Loucy (cell line): Measurements from ENCODE around the gene KDM3A.

Source experiments
- H2AFZ ChIP-seq: fragments of 200-600 bp; sonication (generic); 2 replicates; pipeline ENCODE4 v1.6.0; 2016; ENCODE audit warnings: antibody characterized with exemption, mild to moderate bottlenecking, low read length, moderate library complexity
- H3F3A ChIP-seq: fragments of 200-600 bp; 2 replicates; pipeline ENCODE4 v1.6.0; 2016; ENCODE audit warnings: antibody characterized with exemption, low read depth, mild to moderate bottlenecking
- H3K27me3 ChIP-seq: fragments of 200-600 bp; sonication (generic); 2 replicates; pipeline ENCODE4 v1.6.1; 2014; ENCODE audit warnings: low read length, mild to moderate bottlenecking; ENCODE audit not compliant: insufficient read depth, poor library complexity, severe bottlenecking
- H3K36me3 ChIP-seq: fragments of 200-600 bp; sonication (generic); 2 replicates; pipeline ENCODE4 v1.6.1; 2016; ENCODE audit warnings: low read length; ENCODE audit not compliant: insufficient read depth
- H3K4me1 ChIP-seq: fragments of 200-600 bp; sonication (generic); 2 replicates; pipeline ENCODE4 v1.5.1; 2014; ENCODE audit warnings: low read length, mild to moderate bottlenecking; ENCODE audit not compliant: insufficient read depth, poor library complexity, severe bottlenecking
- H3K4me2 ChIP-seq: fragments of 200-600 bp; sonication (generic); 2 replicates; pipeline ENCODE4 v1.6.0; 2014; ENCODE audit warnings: antibody characterized with exemption, low read length, low read depth, mild to moderate bottlenecking; ENCODE audit not compliant: poor library complexity, severe bottlenecking
- H3K4me3 ChIP-seq: fragments of 200-600 bp; sonication (generic); 2 replicates; pipeline ENCODE4 v1.5.1; 2014; ENCODE audit warnings: low read length, mild to moderate bottlenecking, mixed read lengths; ENCODE audit not compliant: poor library complexity, severe bottlenecking
- H3K79me2 ChIP-seq: fragments of 200-600 bp; sonication (generic); 2 replicates; pipeline ENCODE4 v1.6.1; 2014; ENCODE audit warnings: low read length; ENCODE audit not compliant: insufficient read depth
- H3K9ac ChIP-seq: fragments of 200-600 bp; sonication (generic); 2 replicates; pipeline ENCODE4 v1.6.0; 2014; ENCODE audit warnings: mild to moderate bottlenecking, low read depth, low read length, moderate library complexity; ENCODE audit not compliant: poor library complexity, severe bottlenecking
- H3K9me2 ChIP-seq: fragments of 200-600 bp; sonication (generic); replicated peaks from 2 replicates; pipeline ENCODE4 v1.6.1; 2016; ENCODE audit warnings: low read depth, low read length, mixed read lengths
- H3K9me3 ChIP-seq: fragments of 200-600 bp; sonication (generic); 2 replicates; pipeline ENCODE4 v1.6.1; 2014; ENCODE audit warnings: mild to moderate bottlenecking, antibody characterized with exemption, low read length, low read depth; ENCODE audit not compliant: insufficient read depth
- H4K20me1 ChIP-seq: fragments of 200-600 bp; sonication (generic); 2 replicates; pipeline ENCODE4 v1.6.0; 2014; ENCODE audit warnings: antibody characterized with exemption, low read length, mild to moderate bottlenecking; ENCODE audit not compliant: insufficient read depth, poor library complexity, severe bottlenecking
- EZH2phosphoT487 ChIP-seq: fragments of 200-600 bp; IDR thresholded peaks from 2 replicates; pipeline ENCODE4 v1.6.1; 2018; ENCODE audit warnings: antibody characterized with exemption, mild to moderate bottlenecking, moderate library complexity, borderline replicate concordance
- TF ChIP-seq, protein P1 (sequence below): fragments of 200-600 bp; sonication (generic); conservative IDR thresholded peaks from 2 replicates; pipeline ENCODE4 v1.5.1; 2014; ENCODE audit warnings: mild to moderate bottlenecking, antibody characterized with exemption, low read length

KDM3A gene

DNA sequence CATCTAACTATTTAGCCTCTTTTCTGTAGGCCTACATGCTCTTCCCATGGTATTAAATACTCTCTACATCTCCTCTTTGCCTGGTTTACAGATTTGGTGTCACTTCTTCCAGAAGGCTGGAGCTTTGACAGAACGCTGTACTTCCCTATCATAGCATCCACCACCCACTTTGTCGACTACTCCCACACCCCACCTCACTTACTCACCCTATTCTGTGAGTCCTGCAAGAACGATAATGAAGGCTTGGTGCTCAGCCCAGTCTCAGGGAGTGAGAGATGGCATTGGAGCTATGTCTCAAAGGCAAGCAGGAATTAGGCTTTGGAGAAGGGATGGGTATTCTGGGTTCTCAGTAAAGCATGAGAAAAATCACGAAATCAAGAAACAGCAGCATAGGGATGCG lies 20.3 kb upstream of the KDM3A start:
- no peaks in the 10 kb centered on the region for H3K9me2 ChIP-seq
- H2AFZ ChIP-seq, result no peak overlapping the region
- no peak overlapping the region for H3K9ac ChIP-seq
- no peaks in the 10 kb centered on the region for H3K79me2 ChIP-seq
- no peak overlapping the region for H3K4me2 ChIP-seq
- no peaks in the 10 kb centered on the region for H3F3A ChIP-seq
- no peaks in the 10 kb centered on the region for H4K20me1 ChIP-seq
- no peaks in the 10 kb centered on the region for H3K36me3 ChIP-seq
- no peaks in the 10 kb centered on the region for H3K4me1 ChIP-seq
- TF ChIP-seq EZH2phosphoT487, result no peak
- H3K27me3 ChIP-seq, result peaks cover 68% of the 10 kb centered on the region
- no peaks in the 10 kb centered on the region for H3K9me3 ChIP-seq
- H3K4me3 ChIP-seq, result no peak overlapping the region

DNA sequence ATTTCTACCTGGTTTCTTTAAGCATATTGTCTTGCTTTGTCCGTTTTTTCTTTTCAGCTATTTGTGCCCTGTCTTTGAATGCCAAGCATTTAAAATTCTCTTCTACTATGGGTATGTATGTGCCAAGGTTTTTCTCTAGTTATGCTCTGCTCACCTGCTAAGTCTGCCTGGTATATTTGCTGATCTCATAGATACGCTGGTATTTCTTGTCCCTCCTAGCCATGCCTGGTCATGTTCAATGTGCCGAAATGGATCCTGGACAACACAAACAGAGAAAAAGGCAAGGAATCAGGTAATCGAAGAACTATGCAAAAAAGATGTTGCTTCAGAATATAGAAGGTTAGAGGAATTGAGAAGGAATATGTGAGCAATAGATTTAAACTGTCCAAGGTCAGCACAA lies 14.9 kb upstream of the KDM3A start:
- Histone ChIP-seq H4K20me1 (no peaks in the 10 kb centered on the region), H3F3A (no peaks in the 10 kb centered on the region), H3K9me2 (no peaks in the 10 kb centered on the region), H3K36me3 (no peaks in the 10 kb centered on the region), H3K4me2 (no peak overlapping the region), H3K27me3 (peaks cover 92% of the 10 kb centered on the region), H2AFZ (no peak overlapping the region), H3K4me1 (no peaks in the 10 kb centered on the region), H3K9ac (no peak overlapping the region), H3K79me2 (no peaks in the 10 kb centered on the region), H3K9me3 (no peaks in the 10 kb centered on the region), H3K4me3 (no peak overlapping the region)
- TF ChIP-seq, protein P1, sequence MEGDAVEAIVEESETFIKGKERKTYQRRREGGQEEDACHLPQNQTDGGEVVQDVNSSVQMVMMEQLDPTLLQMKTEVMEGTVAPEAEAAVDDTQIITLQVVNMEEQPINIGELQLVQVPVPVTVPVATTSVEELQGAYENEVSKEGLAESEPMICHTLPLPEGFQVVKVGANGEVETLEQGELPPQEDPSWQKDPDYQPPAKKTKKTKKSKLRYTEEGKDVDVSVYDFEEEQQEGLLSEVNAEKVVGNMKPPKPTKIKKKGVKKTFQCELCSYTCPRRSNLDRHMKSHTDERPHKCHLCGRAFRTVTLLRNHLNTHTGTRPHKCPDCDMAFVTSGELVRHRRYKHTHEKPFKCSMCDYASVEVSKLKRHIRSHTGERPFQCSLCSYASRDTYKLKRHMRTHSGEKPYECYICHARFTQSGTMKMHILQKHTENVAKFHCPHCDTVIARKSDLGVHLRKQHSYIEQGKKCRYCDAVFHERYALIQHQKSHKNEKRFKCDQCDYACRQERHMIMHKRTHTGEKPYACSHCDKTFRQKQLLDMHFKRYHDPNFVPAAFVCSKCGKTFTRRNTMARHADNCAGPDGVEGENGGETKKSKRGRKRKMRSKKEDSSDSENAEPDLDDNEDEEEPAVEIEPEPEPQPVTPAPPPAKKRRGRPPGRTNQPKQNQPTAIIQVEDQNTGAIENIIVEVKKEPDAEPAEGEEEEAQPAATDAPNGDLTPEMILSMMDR, result no peak
- no peak for TF ChIP-seq EZH2phosphoT487

DNA sequence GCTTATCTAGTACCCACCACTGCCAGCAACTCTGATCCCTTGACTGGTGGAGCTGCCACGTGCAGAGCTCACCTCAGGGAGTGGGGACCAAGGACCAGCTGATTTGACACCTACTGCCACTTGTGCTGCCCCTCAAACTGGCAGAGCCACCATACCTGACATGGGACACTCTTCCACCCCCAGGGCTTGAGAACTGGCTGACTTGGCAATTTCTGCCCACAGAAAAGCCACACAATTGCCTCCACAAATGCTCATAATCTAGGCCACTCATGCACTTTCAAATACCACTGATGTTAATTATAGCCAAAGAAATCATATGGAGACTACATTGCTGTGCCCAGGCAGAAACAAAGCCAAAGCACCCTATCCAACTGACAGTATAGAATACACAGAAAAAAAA lies 11.8 kb upstream of the KDM3A start:
- Histone ChIP-seq H3K9ac (no peak overlapping the region), H3K4me3 (no peak overlapping the region), H3K9me2 (no peaks in the 10 kb centered on the region), H2AFZ (no peak overlapping the region), H3K36me3 (no peaks in the 10 kb centered on the region), H3K4me2 (no peak overlapping the region), H3F3A (no peaks in the 10 kb centered on the region), H4K20me1 (no peaks in the 10 kb centered on the region), H3K9me3 (no peaks in the 10 kb centered on the region), H3K4me1 (no peaks in the 10 kb centered on the region), H3K79me2 (no peaks in the 10 kb centered on the region), H3K27me3 (peaks cover 92% of the 10 kb centered on the region)
- TF ChIP-seq, protein P1, result no peak
- TF ChIP-seq EZH2phosphoT487, result no peak

DNA sequence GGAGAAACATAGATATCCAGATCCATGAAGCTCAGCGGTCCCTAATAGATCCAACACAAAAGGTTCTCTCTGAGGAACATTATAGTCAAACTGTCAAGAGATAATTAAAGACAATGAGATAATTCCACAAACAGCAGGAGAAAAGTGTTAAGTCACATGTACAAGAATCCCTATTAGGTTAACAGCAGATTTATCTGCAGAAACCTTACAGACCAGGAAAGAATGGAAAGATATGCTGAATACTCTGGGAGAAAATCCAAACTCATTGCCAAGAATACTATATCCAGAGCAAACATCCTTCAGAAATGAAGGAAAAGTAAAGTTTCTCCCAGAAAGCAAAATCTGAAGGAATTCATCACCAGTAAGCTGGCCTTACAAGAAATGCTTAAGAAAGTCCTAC lies 10.8 kb upstream of the KDM3A start:
- Histone ChIP-seq H3K9me3 (no peaks in the 10 kb centered on the region), H3K36me3 (no peaks in the 10 kb centered on the region), H3K4me3 (no peak overlapping the region), H2AFZ (no peak overlapping the region), H3K9me2 (no peaks in the 10 kb centered on the region), H3K4me2 (no peak overlapping the region), H3K27me3 (peaks cover 92% of the 10 kb centered on the region), H4K20me1 (no peaks in the 10 kb centered on the region), H3K4me1 (no peaks in the 10 kb centered on the region), H3F3A (no peaks in the 10 kb centered on the region), H3K9ac (no peak overlapping the region), H3K79me2 (no peaks in the 10 kb centered on the region)
- TF ChIP-seq, protein P1, result no peak
- no peak for TF ChIP-seq EZH2phosphoT487
